Stimulated activated memory B cell treated with anti-CD40 and anti-IgM and Interleukin-4, amounts not matched to agents 10 μg/mL and 1 μg/mL and 100 μg/mL, for 72 hours (primary cell): ENCODE measurements around the gene ADORA1.
A peak's percentile ranks its signal among the peaks of the same experiment; 100 is the strongest.

ENCODE experiments used
- ATAC-seq: fragments of 150-1000 bp; cut with Tn5 transposase; 2 replicates; pipeline ENCODE4 v1.10.0; 2021
- H3K27ac Mint-ChIP-seq: one replicate; pipeline ENCODE4 v1.8.0; 2022; ENCODE audit warnings: mild to moderate bottlenecking, mixed read lengths
- H3K27me3 Mint-ChIP-seq: one replicate; pipeline ENCODE4 v1.8.0; 2022; ENCODE audit warnings: mixed read lengths
- H3K36me3 Mint-ChIP-seq: one replicate; pipeline ENCODE4 v1.8.0; 2022; ENCODE audit warnings: mixed read lengths
- H3K4me1 Mint-ChIP-seq: one replicate; pipeline ENCODE4 v1.8.0; 2022; ENCODE audit warnings: mixed read lengths
- H3K4me3 Mint-ChIP-seq: one replicate; pipeline ENCODE4 v1.8.0; 2022; ENCODE audit warnings: mild to moderate bottlenecking, moderate library complexity, mixed read lengths
- H3K9me3 Mint-ChIP-seq: one replicate; pipeline ENCODE4 v1.8.0; 2022; ENCODE audit warnings: mixed read lengths

The ADORA1 gene

DNA sequence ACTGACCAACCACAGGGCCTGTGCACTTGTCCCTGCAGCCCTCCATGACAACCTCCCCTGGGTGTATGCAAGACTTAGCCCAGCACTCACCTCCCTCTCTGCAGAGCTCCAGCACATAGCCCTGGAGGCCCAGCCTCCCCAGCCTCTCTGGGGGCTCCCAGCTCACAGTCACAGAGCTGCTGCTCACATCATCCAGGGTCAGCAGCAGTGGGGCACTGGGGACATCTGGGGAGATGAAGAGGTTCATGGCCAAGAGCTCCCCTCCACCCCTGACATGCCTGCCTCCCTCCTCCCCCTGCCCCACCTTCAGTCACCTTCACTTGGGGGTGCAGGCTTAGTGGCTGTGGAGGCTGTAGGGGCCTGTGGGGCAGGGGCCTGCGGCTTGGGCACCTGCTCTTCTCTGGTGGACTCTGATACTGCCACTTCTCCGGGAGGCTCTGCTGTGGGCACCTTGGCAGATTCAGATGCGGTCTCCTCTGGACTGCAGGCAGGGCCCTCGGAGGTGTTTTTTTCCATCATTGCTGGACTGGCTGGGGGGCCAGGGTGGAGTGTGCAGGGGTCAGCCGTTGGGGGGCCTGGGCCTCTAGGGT lies 47.8 kb downstream of the ADORA1 start, which contains the start of gene MYBPH:
Gene MYBPH (minus strand): TSS at position 590 of the 590 bp plus-strand sequence. CDS start 71 bp downstream, at position 519.
- H3K4me1 Mint-ChIP-seq, result peaks cover 21% of the 10 kb centered on the region
- no peak within 1 kb of the TSS for H3K27ac Mint-ChIP-seq
- no peaks in the 10 kb centered on the region for H3K36me3 Mint-ChIP-seq
- H3K9me3 Mint-ChIP-seq, result no peaks in the 10 kb centered on the region
- no peak within 1 kb of the TSS for H3K4me3 Mint-ChIP-seq
- peaks cover 84% of the 10 kb centered on the region for H3K27me3 Mint-ChIP-seq
- ATAC-seq, result no peak

GRCh38 chr1:203175827-203176241 lies 48.3 kb downstream of the ADORA1 start:
- H3K36me3 Mint-ChIP-seq, result no peaks in the 10 kb centered on the region
- H3K4me1 Mint-ChIP-seq, result peaks cover 21% of the 10 kb centered on the region
- H3K4me3 Mint-ChIP-seq, result no peak overlapping the region
- H3K9me3 Mint-ChIP-seq, result no peaks in the 10 kb centered on the region
- no peak overlapping the region for H3K27ac Mint-ChIP-seq
- ATAC-seq, result peak; percentile 32
- peaks cover 84% of the 10 kb centered on the region for H3K27me3 Mint-ChIP-seq

- H3K36me3 Mint-ChIP-seq, result no peaks in the 10 kb centered on the region
- no peak for ATAC-seq
Measured at GRCh38 chr1:203176273-203177035, 48.9 kb downstream of the ADORA1 start.

DNA sequence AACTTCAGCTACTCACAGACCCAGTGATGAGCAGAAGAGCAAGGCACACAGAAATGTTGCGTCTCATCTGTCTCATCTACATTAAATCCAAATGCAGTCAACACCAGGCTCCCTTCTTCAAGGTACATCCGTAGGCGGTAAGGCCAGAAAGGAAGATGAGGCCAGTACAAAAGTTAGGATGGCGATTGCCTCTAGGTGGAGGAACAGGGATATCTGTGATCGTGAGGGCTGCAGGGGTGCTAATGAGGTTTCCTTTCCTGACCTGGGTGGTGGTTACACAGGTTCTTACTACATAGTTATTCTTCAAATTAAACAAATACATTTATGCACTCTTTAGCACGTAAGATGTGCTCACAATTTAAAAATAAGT lies 49.5 kb downstream of the ADORA1 start:
- ATAC-seq, result no peak
- H3K9me3 Mint-ChIP-seq, result no peaks in the 10 kb centered on the region
- H3K27ac Mint-ChIP-seq, result no peak overlapping the region
- no peak overlapping the region for H3K4me3 Mint-ChIP-seq
- H3K27me3 Mint-ChIP-seq, result peaks cover 77% of the 10 kb centered on the region
- no peaks in the 10 kb centered on the region for H3K36me3 Mint-ChIP-seq
- peaks cover 21% of the 10 kb centered on the region for H3K4me1 Mint-ChIP-seq

More at GRCh38 chr1:203176273-203177035, 48.9 kb downstream of the ADORA1 start:
- H3K27me3 Mint-ChIP-seq, result peaks cover 83% of the 10 kb centered on the region
- H3K4me3 Mint-ChIP-seq, result no peak overlapping the region
- no peak overlapping the region for H3K27ac Mint-ChIP-seq
- H3K4me1 Mint-ChIP-seq, result peaks cover 21% of the 10 kb centered on the region
- H3K9me3 Mint-ChIP-seq, result no peaks in the 10 kb centered on the region

- no peak overlapping the region for H3K27ac Mint-ChIP-seq
- H3K9me3 Mint-ChIP-seq, result no peaks in the 10 kb centered on the region
- no peak overlapping the region for H3K4me3 Mint-ChIP-seq
- ATAC-seq, result no peak
- H3K36me3 Mint-ChIP-seq, result no peaks in the 10 kb centered on the region
- peaks cover 72% of the 10 kb centered on the region for H3K27me3 Mint-ChIP-seq
- peaks cover 21% of the 10 kb centered on the region for H3K4me1 Mint-ChIP-seq
Measured at GRCh38 chr1:203177470-203178039, 50.0 kb downstream of the ADORA1 start.

DNA sequence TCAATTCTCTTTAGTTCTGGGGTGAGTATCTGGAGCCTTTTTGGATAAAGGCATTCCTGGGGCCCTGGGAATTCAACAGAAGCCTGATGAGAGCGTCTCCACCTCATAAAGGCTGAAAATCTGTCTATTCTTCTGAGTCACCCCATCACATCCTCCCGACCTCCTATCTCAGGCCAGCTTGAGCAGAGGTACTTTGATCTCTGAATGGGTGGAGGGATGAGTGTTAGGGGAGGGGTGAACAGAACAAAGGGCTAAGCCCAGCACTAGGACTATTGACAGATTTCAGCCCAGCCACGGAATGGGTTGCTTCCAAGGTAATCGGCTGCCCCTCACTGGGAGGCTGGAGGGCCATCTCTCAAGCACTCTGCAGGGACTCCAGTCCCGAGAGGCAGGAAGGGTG lies 50.6 kb downstream of the ADORA1 start:
- Mint-ChIP-seq H3K27ac (no peak overlapping the region), H3K4me3 (no peak overlapping the region), H3K27me3 (peaks cover 66% of the 10 kb centered on the region), H3K36me3 (no peaks in the 10 kb centered on the region), H3K9me3 (no peaks in the 10 kb centered on the region), H3K4me1 (peaks cover 21% of the 10 kb centered on the region)
- no peak for ATAC-seq

DNA sequence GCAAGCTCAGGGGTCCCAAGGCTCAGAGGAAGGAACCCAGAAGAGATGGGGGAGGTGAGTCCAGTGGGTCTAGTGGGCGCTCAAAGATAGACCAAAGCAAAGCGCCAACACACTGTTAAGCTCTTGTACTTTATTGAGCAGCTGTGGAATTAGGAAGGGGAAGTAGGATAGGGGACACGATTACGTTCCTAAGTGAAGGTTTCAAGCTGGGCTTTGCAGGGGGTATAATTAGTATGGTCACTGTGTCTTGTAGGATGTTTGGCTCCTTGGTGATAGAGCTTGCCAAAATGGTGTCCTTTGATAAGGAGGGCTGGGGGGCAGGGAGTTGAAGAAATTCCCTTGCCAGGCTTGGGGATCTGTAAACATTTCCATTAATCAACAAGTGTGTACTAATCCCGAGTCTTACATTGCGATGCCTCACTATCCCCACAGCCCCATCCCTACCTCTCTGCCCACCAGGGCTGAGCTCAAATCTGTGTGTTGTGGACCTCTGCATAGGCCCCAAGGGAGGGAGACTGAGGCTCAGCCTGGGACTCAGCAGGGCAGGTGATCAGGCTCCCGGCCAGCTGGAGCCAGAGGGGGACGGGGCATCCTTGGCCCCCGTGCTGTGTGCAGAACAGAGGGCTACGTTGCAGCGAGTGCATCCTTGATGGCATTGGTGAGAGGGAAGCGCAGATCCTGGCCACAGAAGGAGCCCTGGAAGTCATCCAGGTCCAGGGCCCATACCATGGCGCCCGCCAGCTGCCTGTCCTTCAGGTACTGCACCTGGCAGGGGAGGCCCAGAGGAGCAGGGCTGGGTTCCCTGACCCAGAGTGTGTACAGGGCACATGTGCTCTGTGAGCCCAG lies 51.5 kb downstream of the ADORA1 start:
- H3K4me3 Mint-ChIP-seq, result no peak overlapping the region
- H3K27me3 Mint-ChIP-seq, result peaks cover 57% of the 10 kb centered on the region
- no peaks in the 10 kb centered on the region for H3K9me3 Mint-ChIP-seq
- ATAC-seq, result no peak
- H3K27ac Mint-ChIP-seq, result no peak overlapping the region
- H3K4me1 Mint-ChIP-seq, result peaks cover 13% of the 10 kb centered on the region
- H3K36me3 Mint-ChIP-seq, result no peaks in the 10 kb centered on the region

DNA sequence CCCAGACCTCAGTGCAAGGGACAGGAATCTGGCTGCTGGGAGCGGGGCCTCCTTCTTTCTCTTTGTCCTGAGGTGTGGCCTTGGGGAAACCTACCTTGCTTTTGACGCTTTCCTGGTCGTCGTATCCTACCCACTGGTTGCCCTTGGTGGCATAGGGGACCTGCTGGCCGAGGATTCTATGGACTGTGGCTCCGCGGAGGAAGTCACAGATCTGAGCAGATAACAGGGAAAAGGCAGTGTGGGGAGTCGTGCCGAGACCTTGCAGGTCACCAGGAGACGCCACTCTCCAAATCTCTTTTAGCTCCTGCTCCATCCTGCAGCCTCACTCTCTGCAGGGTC lies 52.1 kb downstream of the ADORA1 start:
- ATAC-seq, result no peak
- Mint-ChIP-seq H3K36me3 (no peaks in the 10 kb centered on the region), H3K27ac (no peak overlapping the region), H3K27me3 (peaks cover 57% of the 10 kb centered on the region), H3K4me3 (no peak overlapping the region), H3K9me3 (no peaks in the 10 kb centered on the region), H3K4me1 (peaks cover 11% of the 10 kb centered on the region)

GRCh38 chr1:203180611-203181330 lies 53.2 kb downstream of the ADORA1 start:
- no peaks in the 10 kb centered on the region for H3K9me3 Mint-ChIP-seq
- H3K27me3 Mint-ChIP-seq, result peaks cover 56% of the 10 kb centered on the region
- H3K4me3 Mint-ChIP-seq, result no peak overlapping the region
- peaks cover 4% of the 10 kb centered on the region for H3K4me1 Mint-ChIP-seq
- no peaks in the 10 kb centered on the region for H3K36me3 Mint-ChIP-seq
- no peak for ATAC-seq
- no peak overlapping the region for H3K27ac Mint-ChIP-seq

DNA sequence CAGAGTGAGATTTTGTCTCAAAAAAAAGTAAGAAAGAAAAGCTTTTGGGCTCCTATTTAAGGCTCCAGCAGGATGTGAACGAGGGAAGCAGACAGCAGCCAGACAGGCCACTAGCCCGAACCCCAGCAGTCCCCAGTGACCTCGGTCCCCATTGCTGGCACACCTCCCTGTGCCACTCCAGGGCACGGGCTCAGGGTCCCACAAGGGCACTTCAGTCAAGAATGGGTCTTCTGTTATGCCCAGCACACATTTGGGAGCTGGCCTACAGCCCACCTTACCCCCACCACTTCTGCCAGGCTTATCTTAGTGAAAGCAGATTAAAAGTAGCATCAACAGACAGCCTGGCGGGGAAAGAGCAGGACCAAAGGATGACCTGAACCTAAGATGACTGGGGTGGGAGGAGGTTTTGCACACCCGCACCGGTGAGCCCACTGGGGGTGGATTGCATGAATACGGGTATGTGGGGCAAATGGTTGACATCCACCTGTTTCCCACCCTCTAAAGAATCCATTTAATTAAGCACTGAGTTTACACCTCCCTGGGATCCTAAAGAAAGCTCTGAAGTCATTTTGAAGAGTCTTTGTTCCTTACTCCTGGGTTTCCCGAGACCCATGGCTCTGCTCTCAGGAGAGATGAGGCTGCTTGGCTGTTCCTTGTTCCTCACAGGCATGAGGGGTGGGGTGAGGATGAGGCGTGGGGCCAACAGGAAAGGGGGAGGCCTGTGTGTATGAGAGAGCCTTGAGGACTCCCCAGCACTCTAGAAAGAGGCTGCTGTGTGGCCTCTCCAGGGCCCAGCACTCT lies 54.3 kb downstream of the ADORA1 start:
- no peak overlapping the region for H3K27ac Mint-ChIP-seq
- peaks cover 56% of the 10 kb centered on the region for H3K27me3 Mint-ChIP-seq
- no peaks in the 10 kb centered on the region for H3K4me1 Mint-ChIP-seq
- H3K36me3 Mint-ChIP-seq, result no peaks in the 10 kb centered on the region
- no peak for ATAC-seq
- H3K4me3 Mint-ChIP-seq, result no peak overlapping the region
- H3K9me3 Mint-ChIP-seq, result no peaks in the 10 kb centered on the region

DNA sequence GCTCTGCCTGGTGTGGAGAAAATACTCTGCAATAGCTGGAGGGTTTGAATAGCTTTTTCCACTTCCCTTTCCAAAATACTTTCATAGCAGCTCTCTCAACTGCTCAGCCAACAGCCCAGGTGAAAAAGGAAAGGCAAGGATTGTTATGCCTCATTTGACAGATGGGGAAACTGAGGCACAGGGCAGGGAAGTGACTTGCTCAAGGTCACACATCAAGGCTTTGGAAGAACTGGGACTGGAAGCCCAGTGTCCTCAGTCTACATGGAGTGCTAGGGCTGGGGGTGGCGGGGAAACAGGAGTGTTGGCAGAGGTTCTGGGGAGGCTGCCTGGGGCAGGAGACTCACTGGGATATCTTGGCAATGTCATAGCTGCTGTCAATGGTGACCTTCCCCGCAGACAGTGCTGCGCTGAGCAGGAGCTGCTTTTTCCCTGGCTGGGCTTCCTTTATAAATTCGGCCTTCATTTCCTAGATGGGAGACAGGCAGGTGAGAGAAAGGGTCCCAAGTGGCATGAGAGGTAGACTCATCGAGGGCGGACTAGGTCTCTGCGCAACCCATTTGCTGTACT lies 54.9 kb downstream of the ADORA1 start:
- Mint-ChIP-seq H3K27ac (no peak overlapping the region), H3K27me3 (peaks cover 61% of the 10 kb centered on the region), H3K9me3 (no peaks in the 10 kb centered on the region), H3K36me3 (no peaks in the 10 kb centered on the region), H3K4me1 (no peaks in the 10 kb centered on the region), H3K4me3 (no peak overlapping the region)
- ATAC-seq, result no peak

GRCh38 chr1:203183828-203184227 lies 56.3 kb downstream of the ADORA1 start:
- Mint-ChIP-seq H3K27me3 (peaks cover 59% of the 10 kb centered on the region), H3K9me3 (no peaks in the 10 kb centered on the region), H3K4me3 (no peak overlapping the region), H3K27ac (no peak overlapping the region), H3K4me1 (no peaks in the 10 kb centered on the region), H3K36me3 (no peaks in the 10 kb centered on the region)
- no peak for ATAC-seq

DNA sequence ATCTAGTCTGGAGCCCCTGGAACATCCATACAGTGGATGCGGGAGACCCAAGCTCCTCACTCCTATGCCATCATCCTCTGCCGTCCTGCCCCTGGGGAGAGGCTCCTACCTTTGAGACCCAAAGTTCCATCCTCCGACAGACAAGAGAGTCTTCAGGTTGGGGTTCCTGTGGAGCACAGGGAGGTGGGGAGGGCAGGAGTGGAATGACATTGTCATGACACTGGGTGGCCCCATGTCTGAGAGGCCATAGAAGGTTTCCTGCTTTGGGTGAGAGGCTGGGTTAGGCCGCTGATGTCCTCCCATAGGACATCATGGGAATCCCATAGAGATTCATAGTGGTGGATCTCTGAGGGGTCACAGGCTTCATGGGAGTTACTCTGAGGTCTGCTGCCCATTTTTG lies 56.9 kb downstream of the ADORA1 start:
- H3K27ac Mint-ChIP-seq, result no peak overlapping the region
- no peaks in the 10 kb centered on the region for H3K4me1 Mint-ChIP-seq
- H3K36me3 Mint-ChIP-seq, result no peaks in the 10 kb centered on the region
- no peak for ATAC-seq
- H3K4me3 Mint-ChIP-seq, result no peak overlapping the region
- peaks cover 53% of the 10 kb centered on the region for H3K27me3 Mint-ChIP-seq
- H3K9me3 Mint-ChIP-seq, result no peaks in the 10 kb centered on the region

- Mint-ChIP-seq H3K4me1 (no peaks in the 10 kb centered on the region), H3K27ac (no peak overlapping the region), H3K9me3 (no peaks in the 10 kb centered on the region), H3K36me3 (no peaks in the 10 kb centered on the region), H3K4me3 (no peak overlapping the region), H3K27me3 (peaks cover 51% of the 10 kb centered on the region)
- ATAC-seq, result no peak
Measured at GRCh38 chr1:203185061-203185461, 57.5 kb downstream of the ADORA1 start.
